Measurements from ENCODE around the gene TM7SF2. TPM values are rescaled to one million over a fixed set of nuclear protein-coding genes. Genes with fewer than 3 reads are reported as not detected.
A peak's percentile ranks its signal among the peaks of the same experiment; 100 is the strongest.

Gene TM7SF2
- total RNA-seq, 3 donors from 2014 or later (not counting 1 experiment from before 2014, with no cell fraction given) = 17.0 to 23.2 (median 18.6) TPM

DNA sequence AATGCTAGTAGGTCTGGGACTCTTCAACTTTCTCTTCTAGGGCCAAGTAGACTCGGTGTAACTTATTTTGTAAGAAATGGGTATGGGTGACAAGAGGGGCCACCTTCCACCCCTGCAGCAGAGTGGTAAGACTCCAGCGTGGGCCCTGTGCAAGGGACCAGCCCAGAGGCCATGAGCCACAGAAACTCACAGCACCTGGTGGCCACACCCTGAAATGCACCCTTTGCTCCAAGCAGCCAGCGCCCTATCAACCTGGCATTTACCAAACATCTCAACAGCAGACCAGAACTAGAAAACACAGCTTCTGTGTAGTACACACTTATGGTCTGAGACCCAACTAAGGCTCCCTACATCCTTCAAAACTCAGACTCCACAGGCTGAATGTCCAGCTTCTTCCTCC is 33.5 kb upstream of the TM7SF2 start:
- intact Hi-C loops (cut with micrococcal nuclease) = loop anchor here (5.0 kb wide), 1 partner anchor 66 kb away; the partner anchor contains the start of gene ARL2
- Histone ChIP-seq H3K27ac (ENCODE audit: low read length) (no peak overlapping the region), H3K27me3 (ENCODE audit: control insufficient read depth, insufficient read depth, low read length) (no peaks in the 10 kb centered on the region), H3K4me3 (ENCODE audit: low read length) (no peak overlapping the region), H3K36me3 (ENCODE audit: control insufficient read depth, insufficient read depth, low read length) (no peaks in the 10 kb centered on the region), H3K9me3 (ENCODE audit: control insufficient read depth, insufficient read depth, low read length) (no peaks in the 10 kb centered on the region), H3K4me1 (ENCODE audit: control insufficient read depth, insufficient read depth, low read length) (no peaks in the 10 kb centered on the region)
- no peaks in the 10 kb centered on the region for H3K27me3 Mint-ChIP-seq (ENCODE audit: low read depth in 2 of 2)
- no peaks in the 10 kb centered on the region for H3K9me3 Mint-ChIP-seq
- TF ChIP-seq, protein P1, sequence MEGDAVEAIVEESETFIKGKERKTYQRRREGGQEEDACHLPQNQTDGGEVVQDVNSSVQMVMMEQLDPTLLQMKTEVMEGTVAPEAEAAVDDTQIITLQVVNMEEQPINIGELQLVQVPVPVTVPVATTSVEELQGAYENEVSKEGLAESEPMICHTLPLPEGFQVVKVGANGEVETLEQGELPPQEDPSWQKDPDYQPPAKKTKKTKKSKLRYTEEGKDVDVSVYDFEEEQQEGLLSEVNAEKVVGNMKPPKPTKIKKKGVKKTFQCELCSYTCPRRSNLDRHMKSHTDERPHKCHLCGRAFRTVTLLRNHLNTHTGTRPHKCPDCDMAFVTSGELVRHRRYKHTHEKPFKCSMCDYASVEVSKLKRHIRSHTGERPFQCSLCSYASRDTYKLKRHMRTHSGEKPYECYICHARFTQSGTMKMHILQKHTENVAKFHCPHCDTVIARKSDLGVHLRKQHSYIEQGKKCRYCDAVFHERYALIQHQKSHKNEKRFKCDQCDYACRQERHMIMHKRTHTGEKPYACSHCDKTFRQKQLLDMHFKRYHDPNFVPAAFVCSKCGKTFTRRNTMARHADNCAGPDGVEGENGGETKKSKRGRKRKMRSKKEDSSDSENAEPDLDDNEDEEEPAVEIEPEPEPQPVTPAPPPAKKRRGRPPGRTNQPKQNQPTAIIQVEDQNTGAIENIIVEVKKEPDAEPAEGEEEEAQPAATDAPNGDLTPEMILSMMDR (IDR thresholded peaks at IDR 0.05) = peak; percentile 40
- DNase-seq (peak; percentile 32 to 86), ATAC-seq (peak; percentile 74 to 79 (median 76))
- peaks cover 4 to 6% of the 10 kb centered on the region in 2 donors for H3K4me1 Mint-ChIP-seq
- 56% methylated on average over 3 of the region's 3 CpGs for WGBS (ENCODE audit: insufficient coverage)
- H3K36me3 Mint-ChIP-seq = no peaks in the 10 kb centered on the region
- H3K4me3 Mint-ChIP-seq = no peak overlapping the region
- H3K27ac Mint-ChIP-seq = peak overlapping the region; percentile 29 to 35

DNA sequence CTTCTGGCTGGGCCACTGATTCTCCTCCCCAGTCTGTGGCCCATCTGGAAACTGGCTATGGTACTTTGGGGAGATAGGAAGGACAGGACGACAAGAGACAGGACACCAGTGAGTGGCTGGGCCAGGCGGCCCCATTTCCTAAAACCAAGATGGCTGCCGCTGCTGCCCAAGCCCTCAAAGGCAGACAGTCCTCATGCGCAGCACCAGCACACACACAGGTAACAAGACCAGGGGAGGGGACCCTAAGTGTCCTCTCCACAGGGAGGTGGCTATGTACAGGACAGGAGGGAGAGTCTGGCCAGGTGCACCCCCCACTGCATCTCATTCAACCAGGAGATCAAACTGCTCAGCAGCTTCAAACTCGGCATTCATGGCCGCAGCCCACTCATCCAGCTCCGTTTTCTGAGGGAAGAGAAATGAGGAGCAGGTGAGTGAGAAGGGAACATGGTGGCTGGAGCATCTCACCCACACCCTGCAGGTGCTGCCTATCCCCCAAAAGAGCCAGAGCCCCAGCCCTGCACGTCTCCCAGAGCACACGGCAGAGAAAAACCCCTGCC is 32.8 kb upstream of the TM7SF2 start:
- Mint-ChIP-seq H3K9me3 (no peaks in the 10 kb centered on the region), H3K4me1 (peaks cover 11 to 13% of the 10 kb centered on the region in 2 donors), H3K27me3 (ENCODE audit: low read depth in 2 of 2) (no peaks in the 10 kb centered on the region), H3K36me3 (no peaks in the 10 kb centered on the region), H3K27ac (peak overlapping the region; percentile 29 to 35), H3K4me3 (no peak overlapping the region)
- H3K4me1 ChIP-seq (ENCODE audit: control insufficient read depth, insufficient read depth, low read length) = peaks cover 6% of the 10 kb centered on the region
- no peaks in the 10 kb centered on the region for H3K36me3 ChIP-seq (ENCODE audit: control insufficient read depth, insufficient read depth, low read length)
- no peak overlapping the region for H3K4me3 ChIP-seq (ENCODE audit: low read length)
- TF ChIP-seq, protein P1 (IDR thresholded peaks at IDR 0.05) = no peak
- DNase-seq (no peak), ATAC-seq (no peak)
- no peaks in the 10 kb centered on the region for H3K9me3 ChIP-seq (ENCODE audit: control insufficient read depth, insufficient read depth, low read length)
- no peaks in the 10 kb centered on the region for H3K27me3 ChIP-seq (ENCODE audit: control insufficient read depth, insufficient read depth, low read length)
- no peak overlapping the region for H3K27ac ChIP-seq (ENCODE audit: low read length)
- WGBS (ENCODE audit: insufficient coverage) = 98% methylated on average over 9 of the region's 9 CpGs
- intact Hi-C loops (cut with micrococcal nuclease) = loop anchor here (5.0 kb wide), 1 partner anchor 67 kb away; the partner anchor contains the start of gene ARL2

DNA sequence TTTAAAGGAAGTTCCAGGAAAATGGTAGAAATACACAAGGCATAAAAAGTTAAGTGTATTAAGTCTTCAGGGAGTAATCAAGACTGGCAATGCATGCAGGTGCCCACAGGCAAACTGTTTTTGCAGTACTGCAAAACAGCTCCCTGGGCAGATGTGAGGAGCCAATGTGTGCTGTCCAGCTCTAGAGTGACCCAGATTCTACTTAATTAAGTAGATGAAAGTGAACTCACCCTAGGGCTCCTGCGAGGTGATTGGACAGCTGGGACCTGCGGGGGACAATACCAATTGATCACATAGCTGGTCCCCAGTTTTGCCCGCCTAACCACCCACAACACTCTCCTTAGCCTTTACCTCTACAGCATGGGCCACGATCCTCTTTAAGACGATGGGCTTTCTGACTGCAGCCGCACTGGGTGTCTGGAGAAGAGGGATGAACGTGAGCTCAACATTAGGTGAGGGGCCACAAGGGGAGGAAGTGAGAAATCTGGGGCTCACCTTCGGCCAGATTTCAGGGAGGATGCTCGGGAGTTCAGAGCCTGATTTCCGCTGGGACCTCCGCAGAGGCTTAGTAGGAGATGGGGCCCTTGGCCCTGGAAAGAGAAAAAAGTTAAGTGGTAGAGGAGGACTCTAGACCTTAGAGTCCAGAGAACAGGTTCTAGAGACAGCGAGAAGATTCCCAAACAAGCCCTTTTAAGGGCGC is 28.4 kb upstream of the TM7SF2 start:
- Mint-ChIP-seq H3K4me3 (peak overlapping the region; percentile 94), H3K9me3 (no peaks in the 10 kb centered on the region), H3K4me1 (peaks cover 27 to 31% of the 10 kb centered on the region in 2 donors), H3K27ac (peak overlapping the region; percentile 98 to 100), H3K27me3 (ENCODE audit: low read depth in 2 of 2) (no peaks in the 10 kb centered on the region), H3K36me3 (no peaks in the 10 kb centered on the region)
- Histone ChIP-seq H3K27ac (ENCODE audit: low read length) (peak overlapping the region; percentile 96), H3K27me3 (ENCODE audit: control insufficient read depth, insufficient read depth, low read length) (no peaks in the 10 kb centered on the region), H3K9me3 (ENCODE audit: control insufficient read depth, insufficient read depth, low read length) (no peaks in the 10 kb centered on the region), H3K36me3 (ENCODE audit: control insufficient read depth, insufficient read depth, low read length) (peaks cover 23% of the 10 kb centered on the region), H3K4me3 (ENCODE audit: low read length) (peak overlapping the region; percentile 81), H3K4me1 (ENCODE audit: control insufficient read depth, insufficient read depth, low read length) (peaks cover 16% of the 10 kb centered on the region)
- intact Hi-C loops (cut with micrococcal nuclease) = loop anchor here (10.0 kb wide), 1 partner anchor 1262 kb away; the partner anchor contains the start of genes B4GAT1 and BRMS1
- ATAC-seq = no peak
- TF ChIP-seq, protein P1 (IDR thresholded peaks at IDR 0.05) = no peak
- DNase-seq = no peak
- WGBS (ENCODE audit: insufficient coverage) = 9% methylated on average over 13 of the region's 13 CpGs
